ENCODE data around the gene SLC44A3.
"Not testable (repeated sequence)": the region's sequence is repeated elsewhere in the genome, so short reads cannot be mapped to it uniquely, and the experiment has no call there.

SLC44A3 gene

GRCh38 chr1:94820936-94821335, 779 bp downstream of the SLC44A3 start:
- no peak overlapping the region for H3K27ac ChIP-seq (ENCODE audit: low read depth, low read length)
- H3K9me3 ChIP-seq (ENCODE audit: low read length), result no peaks in the 10 kb centered on the region
- H3K4me3 ChIP-seq (ENCODE audit: low read depth in 1 of 2, low read length in 2 of 2), result no peak overlapping the region
- H3K9ac ChIP-seq (ENCODE audit: low read length), result no peak overlapping the region
- H3K27me3 ChIP-seq (ENCODE audit: control insufficient read depth in 1 of 2, insufficient read depth in 2 of 2, low read length in 2 of 2), result no peaks in the 10 kb centered on the region
- no peaks in the 10 kb centered on the region for H3K4me1 ChIP-seq (ENCODE audit: insufficient read depth, low read length)
- no peaks in the 10 kb centered on the region for H3K36me3 ChIP-seq (ENCODE audit: insufficient read depth, low read length)

GRCh38 chr1:94821636-94822305, 1.6 kb downstream of the SLC44A3 start:
- H3K27ac ChIP-seq (ENCODE audit: low read depth, low read length), result no peak overlapping the region
- no peaks in the 10 kb centered on the region for H3K36me3 ChIP-seq (ENCODE audit: insufficient read depth, low read length)
- H3K9me3 ChIP-seq (ENCODE audit: low read length), result no peaks in the 10 kb centered on the region
- no peaks in the 10 kb centered on the region for H3K27me3 ChIP-seq (ENCODE audit: control insufficient read depth in 1 of 2, insufficient read depth in 2 of 2, low read length in 2 of 2)
- no peak overlapping the region for H3K9ac ChIP-seq (ENCODE audit: low read length)
- no peaks in the 10 kb centered on the region for H3K4me1 ChIP-seq (ENCODE audit: insufficient read depth, low read length)
- no peak overlapping the region for H3K4me3 ChIP-seq (ENCODE audit: low read depth in 1 of 2, low read length in 2 of 2)

- H3K27ac ChIP-seq (ENCODE audit: low read depth, low read length), result no peak overlapping the region
- no peaks in the 10 kb centered on the region for H3K9me3 ChIP-seq (ENCODE audit: low read length)
- no peaks in the 10 kb centered on the region for H3K36me3 ChIP-seq (ENCODE audit: insufficient read depth, low read length)
- H3K4me1 ChIP-seq (ENCODE audit: insufficient read depth, low read length), result no peaks in the 10 kb centered on the region
- H3K4me3 ChIP-seq (ENCODE audit: low read depth in 1 of 2, low read length in 2 of 2), result no peak overlapping the region
- H3K9ac ChIP-seq (ENCODE audit: low read length), result no peak overlapping the region
- no peaks in the 10 kb centered on the region for H3K27me3 ChIP-seq (ENCODE audit: control insufficient read depth in 1 of 2, insufficient read depth in 2 of 2, low read length in 2 of 2)
These were observed 3.0 kb downstream of the SLC44A3 start for GRCh38 chr1:94823116-94823515.

GRCh38 chr1:94825936-94826335, 5.8 kb downstream of the SLC44A3 start:
- H3K36me3 ChIP-seq (ENCODE audit: insufficient read depth, low read length), result peaks cover 6% of the 10 kb centered on the region
- H3K27me3 ChIP-seq (ENCODE audit: control insufficient read depth in 1 of 2, insufficient read depth in 2 of 2, low read length in 2 of 2), result no peaks in the 10 kb centered on the region
- H3K27ac ChIP-seq (ENCODE audit: low read depth, low read length), result no peak overlapping the region
- H3K4me3 ChIP-seq (ENCODE audit: low read depth in 1 of 2, low read length in 2 of 2), result no peak overlapping the region
- H3K9ac ChIP-seq (ENCODE audit: low read length), result no peak overlapping the region
- H3K9me3 ChIP-seq (ENCODE audit: low read length), result no peaks in the 10 kb centered on the region
- no peaks in the 10 kb centered on the region for H3K4me1 ChIP-seq (ENCODE audit: insufficient read depth, low read length)

GRCh38 chr1:94827434-94827833, 7.3 kb downstream of the SLC44A3 start:
- no peak overlapping the region for H3K27ac ChIP-seq (ENCODE audit: low read depth, low read length)
- H3K9me3 ChIP-seq (ENCODE audit: low read length), result no peaks in the 10 kb centered on the region
- no peak overlapping the region for H3K9ac ChIP-seq (ENCODE audit: low read length)
- no peaks in the 10 kb centered on the region for H3K4me1 ChIP-seq (ENCODE audit: insufficient read depth, low read length)
- no peaks in the 10 kb centered on the region for H3K27me3 ChIP-seq (ENCODE audit: control insufficient read depth in 1 of 2, insufficient read depth in 2 of 2, low read length in 2 of 2)
- peaks cover 6% of the 10 kb centered on the region for H3K36me3 ChIP-seq (ENCODE audit: insufficient read depth, low read length)
- no peak overlapping the region for H3K4me3 ChIP-seq (ENCODE audit: low read depth in 1 of 2, low read length in 2 of 2)

GRCh38 chr1:94828251-94828650, 8.1 kb downstream of the SLC44A3 start:
- Histone ChIP-seq H3K4me1 (ENCODE audit: insufficient read depth, low read length) (no peaks in the 10 kb centered on the region), H3K36me3 (ENCODE audit: insufficient read depth, low read length) (peaks cover 6% of the 10 kb centered on the region), H3K4me3 (ENCODE audit: low read depth in 1 of 2, low read length in 2 of 2) (no peak overlapping the region), H3K27ac (ENCODE audit: low read depth, low read length) (no peak overlapping the region), H3K9me3 (ENCODE audit: low read length) (no peaks in the 10 kb centered on the region), H3K27me3 (ENCODE audit: control insufficient read depth in 1 of 2, insufficient read depth in 2 of 2, low read length in 2 of 2) (no peaks in the 10 kb centered on the region), H3K9ac (ENCODE audit: low read length) (no peak overlapping the region)

GRCh38 chr1:94831641-94832040, 11.5 kb downstream of the SLC44A3 start:
- Histone ChIP-seq H3K4me3 (ENCODE audit: low read depth in 1 of 2, low read length in 2 of 2) (no peak overlapping the region), H3K27me3 (ENCODE audit: control insufficient read depth in 1 of 2, insufficient read depth in 2 of 2, low read length in 2 of 2) (no peaks in the 10 kb centered on the region), H3K9ac (ENCODE audit: low read length) (no peak overlapping the region), H3K9me3 (ENCODE audit: low read length) (no peaks in the 10 kb centered on the region), H3K4me1 (ENCODE audit: insufficient read depth, low read length) (no peaks in the 10 kb centered on the region), H3K36me3 (ENCODE audit: insufficient read depth, low read length) (peaks cover 6% of the 10 kb centered on the region), H3K27ac (ENCODE audit: low read depth, low read length) (no peak overlapping the region)

GRCh38 chr1:94832446-94832845, 12.3 kb downstream of the SLC44A3 start:
- Histone ChIP-seq H3K36me3 (ENCODE audit: insufficient read depth, low read length) (peaks cover 6% of the 10 kb centered on the region), H3K9me3 (ENCODE audit: low read length) (no peaks in the 10 kb centered on the region), H3K4me3 (ENCODE audit: low read depth in 1 of 2, low read length in 2 of 2) (no peak overlapping the region), H3K27ac (ENCODE audit: low read depth, low read length) (no peak overlapping the region), H3K27me3 (ENCODE audit: control insufficient read depth in 1 of 2, insufficient read depth in 2 of 2, low read length in 2 of 2) (no peaks in the 10 kb centered on the region), H3K9ac (ENCODE audit: low read length) (no peak overlapping the region), H3K4me1 (ENCODE audit: insufficient read depth, low read length) (no peaks in the 10 kb centered on the region)

- H3K4me3 ChIP-seq (ENCODE audit: low read depth in 1 of 2, low read length in 2 of 2), result no peak overlapping the region
- no peaks in the 10 kb centered on the region for H3K27me3 ChIP-seq (ENCODE audit: control insufficient read depth in 1 of 2, insufficient read depth in 2 of 2, low read length in 2 of 2)
These were observed 12.9 kb downstream of the SLC44A3 start for GRCh38 chr1:94832931-94833585.

GRCh38 chr1:94836891-94837290, 16.7 kb downstream of the SLC44A3 start:
- H3K36me3 ChIP-seq (ENCODE audit: insufficient read depth, low read length), result no peaks in the 10 kb centered on the region
- no peak overlapping the region for H3K4me3 ChIP-seq (ENCODE audit: low read depth in 1 of 2, low read length in 2 of 2)
- no peaks in the 10 kb centered on the region for H3K9me3 ChIP-seq (ENCODE audit: low read length)

More at GRCh38 chr1:94832931-94833585, 12.9 kb downstream of the SLC44A3 start:
- Histone ChIP-seq H3K9me3 (ENCODE audit: low read length) (no peaks in the 10 kb centered on the region), H3K4me1 (ENCODE audit: insufficient read depth, low read length) (no peaks in the 10 kb centered on the region), H3K27ac (ENCODE audit: low read depth, low read length) (no peak overlapping the region), H3K9ac (ENCODE audit: low read length) (no peak overlapping the region), H3K36me3 (ENCODE audit: insufficient read depth, low read length) (peaks cover 6% of the 10 kb centered on the region)

GRCh38 chr1:94840381-94840780, 20.2 kb downstream of the SLC44A3 start:
- H3K4me3 ChIP-seq (ENCODE audit: low read depth in 1 of 2, low read length in 2 of 2); H3K27me3 ChIP-seq (ENCODE audit: control insufficient read depth in 1 of 2, insufficient read depth in 2 of 2, low read length in 2 of 2); H3K36me3 ChIP-seq (ENCODE audit: insufficient read depth, low read length); H3K9me3 ChIP-seq (ENCODE audit: low read length); H3K4me1 ChIP-seq (ENCODE audit: insufficient read depth, low read length); H3K9ac ChIP-seq (ENCODE audit: low read length); H3K27ac ChIP-seq (ENCODE audit: low read depth, low read length): not testable (repeated sequence)

More at GRCh38 chr1:94836891-94837290, 16.7 kb downstream of the SLC44A3 start:
- Histone ChIP-seq H3K27ac (ENCODE audit: low read depth, low read length) (no peak overlapping the region), H3K9ac (ENCODE audit: low read length) (no peak overlapping the region), H3K27me3 (ENCODE audit: control insufficient read depth in 1 of 2, insufficient read depth in 2 of 2, low read length in 2 of 2) (no peaks in the 10 kb centered on the region), H3K4me1 (ENCODE audit: insufficient read depth, low read length) (no peaks in the 10 kb centered on the region)

- Histone ChIP-seq H3K4me3 (ENCODE audit: low read depth in 1 of 2, low read length in 2 of 2) (no peak overlapping the region), H3K36me3 (ENCODE audit: insufficient read depth, low read length) (no peaks in the 10 kb centered on the region), H3K27me3 (ENCODE audit: control insufficient read depth in 1 of 2, insufficient read depth in 2 of 2, low read length in 2 of 2) (no peaks in the 10 kb centered on the region), H3K9ac (ENCODE audit: low read length) (no peak overlapping the region), H3K9me3 (ENCODE audit: low read length) (no peaks in the 10 kb centered on the region), H3K27ac (ENCODE audit: low read depth, low read length) (no peak overlapping the region), H3K4me1 (ENCODE audit: insufficient read depth, low read length) (no peaks in the 10 kb centered on the region)
These were observed 20.7 kb downstream of the SLC44A3 start for GRCh38 chr1:94840808-94841207.
